Measurements from ENCODE around the gene GABRG3. TPM values are rescaled to one million over a fixed set of nuclear protein-coding genes. Genes with fewer than 3 reads are reported as not detected.

The GABRG3 gene
- total RNA-seq, 2 experiments from 2014 or later, result not detected

DNA sequence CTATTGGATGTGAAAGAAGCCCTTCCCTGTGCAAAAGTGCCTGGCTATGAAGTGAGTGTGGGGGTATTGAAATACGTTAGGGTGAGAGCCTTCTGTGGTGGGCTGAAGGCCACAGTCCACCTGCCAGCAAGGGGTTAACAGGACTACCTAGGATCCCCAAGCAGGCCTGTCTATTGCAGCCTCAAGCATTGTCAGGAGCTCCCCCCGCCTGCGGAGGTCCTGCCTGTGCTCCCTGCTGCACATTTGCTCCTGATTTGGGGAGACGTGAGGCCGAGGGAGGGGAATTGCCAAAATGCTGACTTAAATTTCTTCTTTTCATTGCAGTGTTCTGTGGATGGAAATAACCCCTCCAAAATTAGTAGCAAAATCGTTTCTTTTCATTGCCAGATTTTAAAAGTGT, 56.2 kb downstream of the GABRG3 start:
- intact Hi-C loops (cut with DNase I, micrococcal nuclease), result no loop called here
- POLR2A ChIA-PET, result no interaction called here
- TF ChIP-seq, protein P1, sequence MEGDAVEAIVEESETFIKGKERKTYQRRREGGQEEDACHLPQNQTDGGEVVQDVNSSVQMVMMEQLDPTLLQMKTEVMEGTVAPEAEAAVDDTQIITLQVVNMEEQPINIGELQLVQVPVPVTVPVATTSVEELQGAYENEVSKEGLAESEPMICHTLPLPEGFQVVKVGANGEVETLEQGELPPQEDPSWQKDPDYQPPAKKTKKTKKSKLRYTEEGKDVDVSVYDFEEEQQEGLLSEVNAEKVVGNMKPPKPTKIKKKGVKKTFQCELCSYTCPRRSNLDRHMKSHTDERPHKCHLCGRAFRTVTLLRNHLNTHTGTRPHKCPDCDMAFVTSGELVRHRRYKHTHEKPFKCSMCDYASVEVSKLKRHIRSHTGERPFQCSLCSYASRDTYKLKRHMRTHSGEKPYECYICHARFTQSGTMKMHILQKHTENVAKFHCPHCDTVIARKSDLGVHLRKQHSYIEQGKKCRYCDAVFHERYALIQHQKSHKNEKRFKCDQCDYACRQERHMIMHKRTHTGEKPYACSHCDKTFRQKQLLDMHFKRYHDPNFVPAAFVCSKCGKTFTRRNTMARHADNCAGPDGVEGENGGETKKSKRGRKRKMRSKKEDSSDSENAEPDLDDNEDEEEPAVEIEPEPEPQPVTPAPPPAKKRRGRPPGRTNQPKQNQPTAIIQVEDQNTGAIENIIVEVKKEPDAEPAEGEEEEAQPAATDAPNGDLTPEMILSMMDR (IDR thresholded peaks at IDR 0.05), result no peak
- no peak overlapping the region for H3K4me3 ChIP-seq (ENCODE audit: low read length)
- no peaks in the 10 kb centered on the region for H3K4me1 ChIP-seq (ENCODE audit: insufficient read depth, low read length)
- DNase-seq (no peak), ATAC-seq (ENCODE audit: poor library complexity) (no peak)
- H3K27me3 ChIP-seq (ENCODE audit: control insufficient read depth in 1 of 2, insufficient read depth in 2 of 2, low read length in 2 of 2), result no peaks in the 10 kb centered on the region
- H3K36me3 ChIP-seq (ENCODE audit: insufficient read depth, low read length), result no peaks in the 10 kb centered on the region
- Mint-ChIP-seq H3K36me3 (ENCODE audit: low read depth) (no peaks in the 10 kb centered on the region), H3K27me3 (peaks cover 5% of the 10 kb centered on the region), H3K4me1 (ENCODE audit: low read depth) (no peaks in the 10 kb centered on the region), H3K27ac (no peak overlapping the region), H3K9me3 (peaks cover 3% of the 10 kb centered on the region), H3K4me3 (no peak overlapping the region)
- no peak overlapping the region for H3K27ac ChIP-seq (ENCODE audit: low read depth in 1 of 2, low read length in 2 of 2)
- CTCF ChIA-PET, result no interaction called here
- peaks cover 0 to 14% of the 10 kb centered on the region in 2 experiments for H3K9me3 ChIP-seq (ENCODE audit: control insufficient read depth in 1 of 2, insufficient read depth in 1 of 2, low read length in 2 of 2)

- ChIA-PET CTCF (no interaction called here), POLR2A (no interaction called here)
- TF ChIP-seq, protein P1 (IDR thresholded peaks at IDR 0.05), result no peak
- Mint-ChIP-seq H3K36me3 (ENCODE audit: low read depth) (no peaks in the 10 kb centered on the region), H3K4me1 (ENCODE audit: low read depth) (no peaks in the 10 kb centered on the region), H3K9me3 (peaks cover 3% of the 10 kb centered on the region), H3K27ac (no peak overlapping the region), H3K4me3 (no peak overlapping the region), H3K27me3 (no peaks in the 10 kb centered on the region)
- H3K27me3 ChIP-seq (ENCODE audit: control insufficient read depth in 1 of 2, insufficient read depth in 2 of 2, low read length in 2 of 2), result no peaks in the 10 kb centered on the region
- H3K4me1 ChIP-seq (ENCODE audit: insufficient read depth, low read length), result no peaks in the 10 kb centered on the region
- H3K36me3 ChIP-seq (ENCODE audit: insufficient read depth, low read length), result no peaks in the 10 kb centered on the region
- H3K4me3 ChIP-seq (ENCODE audit: low read length), result no peak overlapping the region
- no peak overlapping the region for H3K27ac ChIP-seq (ENCODE audit: low read depth in 1 of 2, low read length in 2 of 2)
- intact Hi-C loops (cut with DNase I, micrococcal nuclease), result no loop called here
- ATAC-seq (ENCODE audit: poor library complexity) (no peak), DNase-seq (no peak)
- H3K9me3 ChIP-seq (ENCODE audit: control insufficient read depth in 1 of 2, insufficient read depth in 1 of 2, low read length in 2 of 2), result peaks cover 0 to 14% of the 10 kb centered on the region in 2 experiments
Measured at GRCh38 chr15:27028858-27029477, 58.0 kb downstream of the GABRG3 start.

- intact Hi-C loops (cut with DNase I, micrococcal nuclease), result no loop called here
Measured at GRCh38 chr15:27036210-27036609, 65.2 kb downstream of the GABRG3 start.

More at GRCh38 chr15:27036210-27036609, 65.2 kb downstream of the GABRG3 start:
- ATAC-seq (ENCODE audit: poor library complexity), result no peak
- DNase-seq, result no peak
- H3K27me3 ChIP-seq (ENCODE audit: control insufficient read depth in 1 of 2, insufficient read depth in 2 of 2, low read length in 2 of 2), result no peaks in the 10 kb centered on the region
- TF ChIP-seq, protein P1 (IDR thresholded peaks at IDR 0.05), result no peak
- Mint-ChIP-seq H3K9me3 (peaks cover 3% of the 10 kb centered on the region), H3K36me3 (ENCODE audit: low read depth) (no peaks in the 10 kb centered on the region), H3K4me1 (ENCODE audit: low read depth) (no peaks in the 10 kb centered on the region), H3K27ac (no peak overlapping the region), H3K27me3 (no peaks in the 10 kb centered on the region), H3K4me3 (no peak overlapping the region)
- no peaks in the 10 kb centered on the region for H3K4me1 ChIP-seq (ENCODE audit: insufficient read depth, low read length)
- no peak overlapping the region for H3K4me3 ChIP-seq (ENCODE audit: low read length)
- POLR2A ChIA-PET, result no interaction called here
- no peaks in the 10 kb centered on the region for H3K36me3 ChIP-seq (ENCODE audit: insufficient read depth, low read length)
- H3K9me3 ChIP-seq (ENCODE audit: control insufficient read depth in 1 of 2, insufficient read depth in 1 of 2, low read length in 2 of 2), result peaks cover 0 to 24% of the 10 kb centered on the region in 2 experiments
- no peak overlapping the region for H3K27ac ChIP-seq (ENCODE audit: low read depth in 1 of 2, low read length in 2 of 2)
- CTCF ChIA-PET, result no interaction called here

Measured in CD4-positive, alpha-beta T cell (primary cell).